Stimulated activated CD8-positive, alpha-beta memory T cell treated with anti-CD3 and anti-CD28 coated beads, Interleukin-7, amount 100 ng/mL, for 48 hours (primary cell): Measurements from ENCODE around the gene SLC46A1.

Experiments used
- DNase-seq, 2 donors: peaks; one replicate each; pipeline ENCODE4 v3.0.0-alpha.2; 2020; ENCODE audit warnings: low read depth in 1 of 2; ENCODE audit errors: extremely low read depth in 1 of 2

Gene SLC46A1

DNA sequence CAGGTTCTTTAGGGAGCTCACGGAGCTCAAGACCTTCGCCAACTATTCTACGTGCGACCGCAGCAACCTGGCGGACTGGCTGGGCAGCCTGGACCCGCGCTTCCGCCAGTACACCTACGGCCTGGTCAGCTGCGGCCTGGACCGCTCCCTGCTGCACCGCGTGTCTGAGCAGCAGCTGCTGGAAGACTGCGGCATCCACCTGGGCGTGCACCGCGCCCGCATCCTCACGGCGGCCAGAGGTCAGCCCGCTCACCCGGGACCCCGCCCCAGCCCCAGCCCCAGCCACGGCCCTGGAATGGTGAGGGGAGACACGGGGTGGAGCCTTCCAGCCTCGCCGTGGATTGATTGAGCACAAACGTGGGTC, 21.0 kb downstream of the SLC46A1 start:
- no peak for DNase-seq

DNA sequence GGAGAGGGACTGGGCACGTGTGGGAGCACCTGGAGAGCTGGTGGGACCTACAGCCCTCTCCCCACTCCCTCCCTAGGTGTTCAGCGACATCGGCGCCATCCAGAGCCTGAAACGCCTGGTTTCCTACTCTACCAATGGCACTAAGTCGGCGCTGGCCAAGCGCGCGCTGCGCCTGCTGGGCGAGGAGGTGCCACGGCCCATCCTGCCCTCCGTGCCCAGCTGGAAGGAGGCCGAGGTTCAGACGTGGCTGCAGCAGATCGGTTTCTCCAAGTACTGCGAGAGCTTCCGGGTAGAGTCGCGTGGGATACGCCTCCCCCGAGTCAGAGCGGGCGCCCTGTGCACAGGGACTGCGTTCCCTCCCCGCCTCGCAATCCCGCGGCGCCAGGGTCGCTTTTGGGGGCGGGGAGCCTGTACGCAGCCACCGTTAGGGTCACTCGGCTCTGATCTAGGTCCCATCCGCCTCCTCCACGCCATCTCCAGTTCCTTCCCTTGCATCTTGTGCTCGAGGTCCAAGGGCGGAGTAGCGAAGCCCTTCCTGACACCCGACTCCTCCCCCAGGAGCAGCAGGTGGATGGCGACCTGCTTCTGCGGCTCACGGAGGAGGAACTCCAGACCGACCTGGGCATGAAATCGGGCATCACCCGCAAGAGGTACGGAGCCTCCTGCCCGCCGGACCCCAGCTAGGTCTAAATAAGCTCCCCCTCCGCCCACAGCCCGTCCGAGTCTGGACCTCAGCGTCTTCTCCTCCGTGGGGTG, 21.6 kb downstream of the SLC46A1 start:
- peak; percentile 41 to 47 for DNase-seq

DNA sequence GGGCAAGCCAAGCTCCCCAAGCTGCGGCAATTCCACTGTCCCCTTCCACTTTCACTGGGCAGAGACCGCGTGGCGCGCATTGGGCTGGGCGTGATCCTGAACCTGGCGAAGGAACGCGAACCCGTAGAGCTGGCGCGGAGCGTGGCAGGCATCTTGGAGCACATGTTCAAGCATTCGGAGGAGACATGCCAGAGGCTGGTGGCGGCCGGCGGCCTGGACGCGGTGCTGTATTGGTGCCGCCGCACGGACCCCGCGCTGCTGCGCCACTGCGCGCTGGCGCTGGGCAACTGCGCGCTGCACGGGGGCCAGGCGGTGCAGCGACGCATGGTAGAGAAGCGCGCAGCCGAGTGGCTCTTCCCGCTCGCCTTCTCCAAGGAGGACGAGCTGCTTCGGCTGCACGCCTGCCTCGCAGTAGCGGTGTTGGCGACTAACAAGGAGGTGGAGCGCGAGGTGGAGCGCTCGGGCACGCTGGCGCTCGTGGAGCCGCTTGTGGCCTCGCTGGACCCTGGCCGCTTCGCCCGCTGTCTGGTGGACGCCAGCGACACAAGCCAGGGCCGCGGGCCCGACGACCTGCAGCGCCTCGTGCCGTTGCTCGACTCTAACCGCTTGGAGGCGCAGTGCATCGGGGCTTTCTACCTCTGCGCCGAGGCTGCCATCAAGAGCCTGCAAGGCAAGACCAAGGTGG, 24.7 kb downstream of the SLC46A1 start:
- DNase-seq, result no peak

DNA sequence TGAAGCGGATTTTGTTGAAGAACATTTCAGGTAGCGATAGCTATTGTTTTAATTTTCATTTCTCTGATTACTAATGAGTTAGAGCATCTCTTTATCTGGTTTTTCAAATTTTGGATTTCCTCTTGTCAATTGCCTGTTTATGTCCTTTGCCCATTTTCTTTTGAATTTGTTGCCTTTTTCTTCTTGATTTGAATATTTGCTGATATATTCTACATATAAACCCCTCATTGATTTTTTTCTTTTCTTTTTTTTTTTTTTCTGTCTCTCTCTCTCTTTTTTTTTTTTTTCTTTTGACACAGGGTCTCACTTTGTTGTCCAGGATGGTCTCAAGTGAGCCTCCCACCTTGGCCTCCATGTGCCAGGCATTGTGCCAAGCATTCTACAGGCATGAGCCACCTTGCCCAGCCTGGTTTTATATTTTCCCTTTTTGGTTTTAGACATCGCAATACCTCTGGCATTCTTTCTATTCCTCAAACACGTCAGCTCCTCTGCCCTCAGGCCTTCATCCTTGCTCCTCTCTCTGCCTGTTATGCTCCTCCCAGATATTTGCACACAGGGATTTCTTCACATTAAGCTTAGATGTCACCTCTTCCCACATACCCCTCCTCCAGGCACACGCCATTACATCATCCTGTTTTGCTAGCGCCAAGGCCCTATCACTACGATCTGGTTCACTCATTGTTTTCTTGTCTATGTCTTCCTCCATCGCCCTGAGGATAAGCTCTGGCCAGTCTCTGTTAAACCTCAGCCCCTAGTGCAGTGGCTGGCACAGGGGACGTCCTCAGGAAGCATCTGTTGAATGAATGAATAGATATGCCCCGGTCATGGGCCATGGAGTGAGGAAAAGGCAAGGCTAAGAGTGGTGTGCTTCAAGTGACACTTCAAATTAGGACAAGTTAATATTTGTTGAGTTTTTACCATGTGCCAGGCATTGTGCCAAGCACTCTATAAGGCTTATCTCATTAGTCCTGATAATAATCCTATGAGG, 25.9 kb downstream of the SLC46A1 start:
- no peak for DNase-seq

DNA sequence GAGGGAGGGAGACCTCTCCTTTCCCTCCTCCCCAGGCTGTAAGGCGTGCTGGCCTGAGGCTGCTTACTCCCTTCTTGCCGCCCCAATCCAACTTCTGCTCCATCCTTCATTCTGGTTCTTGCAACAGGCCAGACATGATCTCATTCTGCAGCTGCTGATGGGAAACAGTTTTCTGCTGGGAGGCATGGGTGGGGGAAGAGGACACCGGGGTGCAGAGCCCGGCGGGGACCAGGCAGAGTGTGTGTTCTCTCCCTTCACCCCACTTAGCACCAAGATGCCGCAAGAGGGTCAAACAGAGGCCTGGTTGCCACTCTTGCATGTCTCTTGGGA, 33.1 kb downstream of the SLC46A1 start:
- DNase-seq, result no peak

DNA sequence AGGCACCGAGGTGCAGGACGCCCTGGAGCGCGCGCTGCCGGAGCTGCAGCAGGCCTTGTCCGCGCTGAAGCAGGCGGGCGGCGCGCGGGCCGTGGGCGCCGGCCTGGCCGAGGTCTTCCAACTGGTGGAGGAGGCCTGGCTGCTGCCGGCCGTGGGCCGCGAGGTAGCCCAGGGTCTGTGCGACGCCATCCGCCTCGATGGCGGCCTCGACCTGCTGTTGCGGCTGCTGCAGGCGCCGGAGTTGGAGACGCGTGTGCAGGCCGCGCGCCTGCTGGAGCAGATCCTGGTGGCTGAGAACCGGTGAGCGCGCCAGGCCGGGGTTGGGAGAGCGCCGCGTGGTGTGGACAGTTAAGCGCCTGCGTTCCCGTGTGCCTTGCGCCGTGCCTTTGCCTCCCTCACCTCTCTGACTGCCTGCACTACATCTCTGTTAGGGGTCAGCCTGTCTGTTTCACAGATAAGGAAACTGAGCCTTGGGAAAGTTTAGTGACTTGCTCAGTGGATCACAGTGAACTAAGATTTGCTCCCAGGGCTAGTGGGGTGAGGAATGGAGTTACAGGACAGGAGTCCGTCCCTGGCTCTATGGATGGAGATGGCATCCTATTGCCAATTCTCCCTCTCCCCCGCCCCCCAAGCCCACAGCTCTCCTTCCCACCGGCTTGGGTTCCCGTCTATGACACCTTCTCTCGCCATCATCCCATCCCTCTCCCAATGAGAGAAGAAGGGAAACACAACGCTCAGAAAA, 33.6 kb downstream of the SLC46A1 start:
- DNase-seq, result no peak

DNA sequence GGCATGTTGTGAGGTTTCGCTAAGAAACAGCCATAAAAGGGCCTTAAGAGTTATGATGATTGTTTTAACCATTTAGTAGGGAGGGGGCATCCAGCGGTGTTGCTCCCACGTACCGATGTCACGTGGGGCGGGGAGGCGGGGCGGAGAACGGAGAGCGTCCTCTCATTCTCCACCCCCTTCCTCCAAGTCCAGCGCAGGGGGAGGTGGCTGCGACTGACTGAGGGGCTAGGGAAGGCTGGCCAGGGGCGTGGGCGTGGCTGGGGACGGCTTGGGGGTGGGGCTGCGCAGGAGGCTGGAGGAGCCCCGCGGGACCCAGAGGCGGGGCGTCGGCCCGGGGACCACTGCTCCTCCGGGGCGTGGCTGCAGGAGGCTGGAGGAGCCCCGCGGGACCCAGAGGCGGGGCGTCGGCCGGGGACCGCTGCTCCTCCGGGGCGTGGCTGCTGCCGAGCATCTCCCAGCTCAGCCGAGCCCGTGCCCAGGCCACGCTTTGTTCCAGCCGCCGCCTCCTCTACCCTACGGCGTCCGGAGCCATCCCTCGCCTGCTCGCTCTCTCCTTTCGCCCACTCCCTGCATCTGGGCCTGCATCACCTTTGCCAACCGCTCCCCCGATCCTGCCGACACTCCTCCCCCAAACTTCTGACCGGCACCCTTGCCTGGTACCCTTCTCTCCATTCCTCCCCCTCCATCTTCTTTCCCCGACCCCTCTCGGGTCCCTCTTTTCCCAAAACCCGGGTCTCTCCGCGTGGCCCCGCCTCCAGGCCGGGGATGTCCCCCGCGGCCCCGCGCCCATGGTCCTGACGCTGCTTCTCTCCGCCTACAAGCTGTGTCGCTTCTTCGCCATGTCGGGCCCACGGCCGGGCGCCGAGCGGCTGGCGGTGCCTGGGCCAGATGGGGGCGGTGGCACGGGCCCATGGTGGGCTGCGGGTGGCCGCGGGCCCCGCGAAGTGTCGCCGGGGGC, 34.5 kb downstream of the SLC46A1 start, which contains the start of gene SARM1:
TSS of gene SARM1 (plus strand) at position 450 of the 958 bp plus-strand sequence. CDS start at position 789, 339 bp downstream.
- peak; percentile 78 to 91 for DNase-seq

DNA sequence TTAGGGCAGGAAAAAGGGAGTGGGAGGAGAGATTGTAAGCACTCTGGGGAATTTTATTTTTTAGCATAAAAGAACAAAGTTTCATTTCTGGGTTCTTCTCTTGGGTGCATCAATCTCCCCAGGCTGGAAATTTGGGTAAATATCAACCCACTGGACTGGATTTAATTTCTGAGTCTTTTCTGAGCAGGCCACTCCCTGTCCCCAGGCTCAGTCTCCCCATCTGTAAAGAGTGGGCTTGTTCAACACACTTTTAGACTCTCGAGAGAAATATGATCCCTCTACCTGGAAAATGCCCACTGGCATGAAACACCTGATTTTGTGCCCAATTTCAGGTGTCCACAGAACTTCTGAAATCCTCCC, 35.3 kb downstream of the SLC46A1 start:
- DNase-seq, result no peak

DNA sequence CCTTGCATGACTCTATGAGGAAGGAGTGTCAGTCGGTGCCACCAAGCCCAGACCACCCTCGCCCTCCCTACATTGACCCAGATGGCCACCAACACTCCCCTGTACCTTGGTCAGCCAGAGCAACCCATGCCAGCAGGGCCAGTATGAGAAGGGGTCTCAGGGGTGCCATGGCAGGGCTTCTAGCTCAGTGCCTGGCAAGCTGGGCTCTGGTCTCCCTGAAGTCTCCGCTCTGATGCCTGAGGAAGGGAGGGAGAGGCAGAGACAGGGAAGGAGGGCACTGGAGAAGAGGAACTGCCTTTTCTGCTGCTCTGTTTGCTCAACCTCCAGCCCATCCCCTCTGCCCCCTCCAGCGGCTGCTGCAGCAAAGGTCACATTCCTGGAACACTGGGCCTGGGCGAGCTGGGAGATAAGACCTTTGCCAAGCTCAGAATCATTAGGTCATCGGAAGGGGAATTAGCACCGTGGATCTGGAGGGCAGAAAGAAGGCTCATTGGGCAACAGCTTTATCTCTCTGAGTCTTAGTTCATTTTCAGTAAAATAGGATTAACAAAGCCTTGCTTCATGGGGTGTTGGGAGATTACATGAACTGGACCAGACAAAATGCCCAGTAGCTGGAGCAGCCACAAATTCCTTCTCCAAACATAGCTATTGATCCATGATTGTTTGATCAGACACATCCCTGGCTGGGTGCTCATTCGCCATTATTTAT, 35.8 kb downstream of the SLC46A1 start, which contains the start of gene VTN:
TSS of gene VTN (minus strand) at position 273 of the 709 bp plus-strand sequence. CDS start at position 169, 104 bp downstream.
- DNase-seq, result no peak

DNA sequence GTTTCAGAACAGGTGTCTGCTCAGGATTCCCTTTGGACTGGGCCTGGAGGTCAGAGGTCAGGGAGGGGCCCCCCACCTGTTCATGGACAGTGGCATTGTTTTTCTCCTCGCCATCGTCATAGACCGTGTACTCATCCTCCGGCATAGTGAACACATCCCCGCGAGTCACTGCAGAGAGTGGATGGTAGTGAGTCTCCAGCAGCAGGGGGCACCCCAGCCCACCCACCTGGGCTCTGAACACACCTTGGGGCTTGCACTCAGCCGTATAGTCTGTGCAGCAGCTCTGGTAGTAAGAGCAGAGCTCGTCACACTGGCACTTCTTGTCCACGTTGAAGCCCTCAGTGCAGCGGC, 36.4 kb downstream of the SLC46A1 start:
- DNase-seq, result no peak

DNA sequence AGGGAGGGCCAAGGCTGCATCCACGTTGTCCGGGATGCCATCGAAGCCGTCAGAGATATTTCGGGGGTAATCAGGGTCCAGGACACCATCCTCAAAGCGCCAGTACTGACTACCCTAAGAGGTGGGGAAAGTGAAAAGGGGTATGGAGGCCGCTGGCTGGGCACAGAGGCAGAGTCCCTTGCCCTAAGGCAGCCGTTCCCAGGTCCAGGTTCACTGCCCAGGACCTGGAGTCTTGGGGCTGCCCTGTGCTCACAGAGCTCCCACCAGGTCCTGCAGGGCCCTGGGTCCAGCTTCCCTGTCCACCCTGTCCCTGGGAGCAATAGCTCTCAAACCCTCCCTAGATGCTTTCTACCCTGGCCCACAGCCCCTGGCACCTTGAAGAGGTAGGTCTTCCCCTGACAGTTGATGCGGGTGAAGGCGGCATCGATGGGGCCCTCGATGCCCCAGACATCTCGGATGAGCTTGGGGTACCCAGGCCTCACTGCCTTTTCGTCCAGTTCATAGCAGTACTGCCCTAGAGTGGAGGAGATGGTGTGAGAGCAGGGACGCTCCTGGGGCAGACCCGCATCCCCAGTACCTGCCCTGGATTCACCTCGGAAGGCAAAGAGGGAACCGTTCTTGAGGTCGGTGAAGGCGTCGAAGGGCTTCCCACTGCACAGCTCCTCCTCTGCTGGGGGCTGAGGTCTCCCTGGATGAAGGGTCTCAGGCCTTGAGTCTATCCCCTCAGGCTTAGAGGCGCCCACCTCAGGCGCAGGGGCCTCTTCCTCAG, 36.9 kb downstream of the SLC46A1 start:
- DNase-seq, result no peak

DNA sequence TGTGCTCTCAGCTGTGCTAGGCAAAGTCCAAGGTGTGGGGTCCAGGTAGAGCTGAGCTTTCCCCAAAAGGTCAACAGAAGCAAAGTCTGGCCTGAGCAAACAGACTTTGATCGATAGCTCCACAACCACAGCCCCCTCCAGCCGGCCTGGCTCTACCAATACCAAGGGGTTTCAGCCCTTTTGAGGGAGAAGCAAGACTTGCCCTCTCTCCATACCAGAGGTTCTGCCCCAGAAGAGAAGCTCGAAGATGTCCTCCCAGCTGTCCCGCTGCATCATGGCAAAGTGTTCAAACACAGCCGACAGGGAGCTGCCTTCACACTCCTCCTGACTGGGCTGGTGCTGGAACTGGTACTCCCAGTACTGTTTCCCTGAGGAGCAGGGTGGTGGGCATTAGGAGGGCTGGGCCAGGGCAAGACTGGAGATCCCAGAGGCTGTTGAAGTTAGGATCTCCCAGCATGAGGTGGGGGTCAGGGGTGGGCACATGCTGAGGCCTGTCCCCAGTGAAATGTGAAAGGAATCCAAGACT, 37.6 kb downstream of the SLC46A1 start:
- no peak for DNase-seq

DNA sequence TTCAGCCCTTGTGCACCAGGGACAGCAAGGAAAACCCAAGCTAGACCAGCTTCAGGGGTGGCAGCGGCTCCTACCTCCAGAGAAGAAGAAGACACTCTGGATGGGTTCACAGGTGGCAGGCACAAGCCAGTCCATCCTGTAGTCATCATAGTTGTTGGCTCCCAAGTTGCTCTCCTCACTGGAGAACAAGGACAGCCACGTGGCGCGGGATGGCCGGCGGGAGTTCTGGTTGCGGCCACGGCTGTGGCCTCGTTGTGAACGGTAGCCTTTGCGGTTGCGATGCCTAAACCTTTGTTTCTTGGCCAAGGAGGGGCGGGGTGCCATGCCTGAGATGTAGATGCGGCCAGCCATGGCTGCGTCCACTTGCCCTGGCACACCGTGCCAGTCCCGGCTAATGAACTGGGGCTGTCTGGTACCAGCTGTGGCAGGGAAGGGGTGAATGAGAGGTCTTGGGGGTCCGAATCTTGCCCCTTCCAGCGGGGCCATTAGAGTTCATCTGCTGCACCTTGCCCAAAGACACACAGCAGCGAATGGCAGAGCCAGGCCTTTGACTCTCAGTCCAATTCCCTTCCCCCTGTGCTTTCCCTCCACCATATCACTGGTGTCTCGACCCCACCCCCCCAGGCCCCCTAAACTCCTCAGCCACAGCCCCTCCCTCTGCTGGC, 38.2 kb downstream of the SLC46A1 start:
- DNase-seq, result no peak

DNA sequence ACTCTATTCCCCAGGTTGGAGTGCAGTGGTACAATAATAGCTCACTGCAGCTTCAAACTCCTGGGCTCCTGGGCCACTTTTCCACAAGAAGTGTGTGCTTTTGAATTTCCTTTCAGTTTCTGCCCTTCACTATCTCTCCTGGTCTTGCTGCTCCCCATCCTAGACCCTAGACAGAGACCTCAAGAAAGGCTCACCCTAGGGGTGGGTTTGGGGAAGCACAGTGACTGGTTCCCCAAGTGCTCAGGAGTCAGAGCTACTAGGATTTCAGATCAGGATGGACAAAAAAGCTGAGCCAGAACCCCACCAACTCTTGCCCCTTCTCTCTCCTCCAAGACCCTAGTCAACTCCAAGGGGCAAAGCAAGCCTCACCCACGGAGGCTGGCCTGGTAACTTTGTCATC, 39.4 kb downstream of the SLC46A1 start:
- DNase-seq, result no peak

DNA sequence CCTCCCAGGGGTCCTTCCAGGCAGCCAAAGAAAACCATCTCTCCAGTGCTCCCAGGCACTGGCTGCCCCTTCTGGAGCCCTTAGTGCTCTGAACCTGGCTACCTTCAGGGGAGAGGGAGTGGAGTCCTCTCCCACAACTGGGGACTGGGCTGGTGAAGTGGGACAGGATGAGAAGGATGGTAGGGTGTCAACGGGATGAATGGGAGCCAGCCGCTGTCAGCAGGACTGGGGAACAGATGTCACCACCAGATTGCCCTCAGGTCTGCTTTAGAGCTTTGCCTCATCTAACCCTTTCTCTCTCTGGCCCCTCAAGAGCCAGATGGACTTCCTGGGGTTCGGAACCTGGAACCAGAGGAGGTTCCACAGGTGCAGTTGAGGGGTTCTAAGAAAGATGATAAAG, 40.5 kb downstream of the SLC46A1 start:
- no peak for DNase-seq

DNA sequence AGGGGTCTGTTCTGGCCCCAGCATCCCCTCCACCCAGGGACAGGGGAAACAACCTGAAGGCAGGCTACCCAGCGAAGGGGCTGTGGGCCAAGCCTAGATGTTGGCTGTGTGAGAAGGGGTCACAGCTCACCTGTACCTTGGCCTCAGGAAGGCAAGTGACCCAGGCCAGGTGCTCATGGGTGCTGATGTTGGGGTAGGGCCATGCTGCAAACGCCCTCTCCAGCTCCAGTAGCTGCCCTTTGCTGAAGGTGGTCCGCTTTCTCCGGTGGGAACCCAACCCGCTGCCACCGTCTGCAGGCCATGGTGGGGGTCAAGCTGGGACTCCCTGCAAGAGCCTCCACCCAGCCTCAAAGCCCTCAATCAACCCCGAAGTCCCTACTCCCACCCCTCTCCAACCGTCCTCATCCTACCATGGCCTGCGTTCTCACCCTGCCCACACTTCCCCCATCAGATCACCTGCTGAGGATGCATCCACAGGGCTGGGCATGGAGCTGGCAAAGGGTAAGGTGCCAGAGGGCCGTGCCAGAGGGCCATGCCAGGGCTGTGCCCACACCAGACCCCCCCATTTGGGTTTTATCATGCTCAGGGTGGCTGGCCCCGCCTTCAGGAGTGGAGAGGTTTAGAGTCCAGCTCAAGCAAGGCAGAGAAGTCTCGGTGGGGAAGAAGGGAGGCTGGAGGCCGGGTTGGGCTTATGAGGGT, 41.2 kb downstream of the SLC46A1 start, which contains the start of gene SEBOX:
TSS of gene SEBOX (minus strand) at position 535 of the 699 bp plus-strand sequence. CDS start at position 487, 48 bp downstream.
- no peak for DNase-seq
